Upper lobe of left lung (tissue), 4 donors: ENCODE results near the gene TRAF5.
"Not testable (repeated sequence)": the region's sequence is repeated elsewhere in the genome, so short reads cannot be mapped to it uniquely, and the experiment has no call there.

Source experiments
- EP300 ChIP-seq, 4 donors: sonication (generic); formaldehyde crosslinking; IDR thresholded peaks; one replicate each; pipeline ENCODE4 v1.5.1; 2017; ENCODE audit warnings: antibody characterized with exemption in 4 of 4, control low read depth in 2 of 4
- POLR2A ChIP-seq, 4 donors: fragments of 450-650 bp; IDR thresholded peaks; one replicate each; pipeline ENCODE4 v1.5.1; 2016 to 2017; ENCODE audit warnings: antibody characterized with exemption in 4 of 4, mild to moderate bottlenecking in 2 of 4
- TF ChIP-seq, protein P1 (sequence below), 6 experiments: fragments of 450-650 bp in 4 of 6; fragments of 200-600 bp in 2 of 6; sonication (generic) in 2 of 6; IDR thresholded peaks; one replicate each; pipeline ENCODE4 v1.5.1; 2016 to 2019; ENCODE audit warnings: antibody characterized with exemption in 6 of 6

DNA sequence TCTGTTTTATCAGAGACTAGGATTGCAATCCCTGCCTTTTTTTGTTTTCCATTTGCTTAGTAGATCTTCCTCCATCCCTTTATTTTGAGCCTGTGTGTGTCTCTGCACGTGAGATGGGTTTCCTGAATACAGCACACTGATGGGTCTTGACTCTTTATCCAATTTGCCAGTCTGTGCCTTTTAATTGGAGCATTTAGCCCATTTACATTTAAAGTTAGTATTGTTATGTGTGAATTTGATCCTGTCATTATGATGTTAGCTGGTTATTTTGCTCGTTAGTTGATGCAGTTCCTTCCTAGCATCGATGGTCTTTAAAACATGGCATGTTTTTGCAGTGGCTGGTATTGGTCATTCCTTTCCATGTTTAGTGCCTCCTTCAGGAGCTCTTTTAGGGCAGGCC, 79.5 kb downstream of the TRAF5 start:
- TF ChIP-seq, protein P1, sequence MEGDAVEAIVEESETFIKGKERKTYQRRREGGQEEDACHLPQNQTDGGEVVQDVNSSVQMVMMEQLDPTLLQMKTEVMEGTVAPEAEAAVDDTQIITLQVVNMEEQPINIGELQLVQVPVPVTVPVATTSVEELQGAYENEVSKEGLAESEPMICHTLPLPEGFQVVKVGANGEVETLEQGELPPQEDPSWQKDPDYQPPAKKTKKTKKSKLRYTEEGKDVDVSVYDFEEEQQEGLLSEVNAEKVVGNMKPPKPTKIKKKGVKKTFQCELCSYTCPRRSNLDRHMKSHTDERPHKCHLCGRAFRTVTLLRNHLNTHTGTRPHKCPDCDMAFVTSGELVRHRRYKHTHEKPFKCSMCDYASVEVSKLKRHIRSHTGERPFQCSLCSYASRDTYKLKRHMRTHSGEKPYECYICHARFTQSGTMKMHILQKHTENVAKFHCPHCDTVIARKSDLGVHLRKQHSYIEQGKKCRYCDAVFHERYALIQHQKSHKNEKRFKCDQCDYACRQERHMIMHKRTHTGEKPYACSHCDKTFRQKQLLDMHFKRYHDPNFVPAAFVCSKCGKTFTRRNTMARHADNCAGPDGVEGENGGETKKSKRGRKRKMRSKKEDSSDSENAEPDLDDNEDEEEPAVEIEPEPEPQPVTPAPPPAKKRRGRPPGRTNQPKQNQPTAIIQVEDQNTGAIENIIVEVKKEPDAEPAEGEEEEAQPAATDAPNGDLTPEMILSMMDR (IDR thresholded peaks at IDR 0.05) = not testable (repeated sequence)
- TF ChIP-seq POLR2A, EP300 (IDR thresholded peaks at IDR 0.05): not testable (repeated sequence)
